HCT116 (cell line): ENCODE data around the gene PTPN4. TPM values are rescaled to one million over a fixed set of nuclear protein-coding genes. Genes with fewer than 3 reads are reported as not detected.

Experiments
- ATAC-seq: fragments of 200-7000 bp; cut with Tn5 transposase; 2 replicates; pipeline ENCODE4 v1.9.1; 2020; ENCODE audit warnings: mild to moderate bottlenecking, moderate library complexity
- BruUV-seq: library from RNA; stranded (reverse); fragments of 400-500 nt; replicated peaks from 2 replicates; lab custom pipeline; 2021; lab: Mats Ljungman, UMichigan
- CTCF ChIA-PET: fragments of 300-600 bp; sonication (Branson Sonifier 250); formaldehyde crosslinking; loops from one replicate; lab custom pipeline; 2021; ENCODE audit warnings: antibody characterized with exemption; lab: Charles Lee
- POLR2A ChIA-PET: fragments of 300-600, 350-600 bp; sonication (Branson Sonifier 250); formaldehyde crosslinking; loops from one replicate; lab custom pipeline; 2021; ENCODE audit warnings: antibody characterized with exemption; lab: Charles Lee
- RAD21 ChIA-PET, 2 experiments: fragments of 300-600 bp; sonication (Branson Sonifier 250); formaldehyde crosslinking; loops; one replicate each; lab custom pipeline; 2023; ENCODE audit warnings: low total read pairs in 2 of 2; ENCODE audit not compliant: uncharacterized antibody in 2 of 2, unreplicated experiment in 2 of 2, low non-redundant PET in 1 of 2; lab: Charles Lee
- DNase-seq: peaks from one replicate; pipeline ENCODE4 v3.0.0-alpha.2; 2010; ENCODE audit warnings: low read depth, low spot score
- H2AFZ ChIP-seq: fragments of 200-600 bp; shearing (Covaris generic), sonication (generic); 2 replicates; pipeline ENCODE4 v1.6.1; 2017; ENCODE audit warnings: low read depth, mixed run types, mixed read lengths, antibody characterized with exemption, low read length; ENCODE audit not compliant: poor library complexity, severe bottlenecking
- H3K27ac ChIP-seq: 2 replicates; pipeline ENCODE4 v1.5.1; 2012; ENCODE audit warnings: low read depth, low read length
- H3K27me3 ChIP-seq: fragments of 200-600 bp; sonication (generic); 2 replicates; pipeline ENCODE4 v1.6.1; 2016; ENCODE audit warnings: mixed run types, low read length, mixed read lengths; ENCODE audit not compliant: insufficient read depth
- H3K36me3 ChIP-seq, 2 experiments: fragments of 200-500 bp in 1 of 2; fragments of 200-600 bp in 1 of 2; sonication (Bioruptor generic) in 1 of 2; sonication (generic) in 1 of 2; 2 replicates each; pipeline versions ENCODE4 v1.5.1 to v1.6.1; 2014 to 2016; ENCODE audit warnings: low read length in 2 of 2, inconsistent platforms in 1 of 2, mixed read lengths in 1 of 2, mixed run types in 1 of 2; ENCODE audit not compliant: insufficient read depth in 2 of 2, control insufficient read depth in 1 of 2
- H3K4me1 ChIP-seq, 2 experiments: fragments of 200-600 bp in 1 of 2; sonication (generic) in 1 of 2; 2 replicates each; pipeline versions ENCODE4 v1.5.1 to v1.6.1; 2012 to 2017; ENCODE audit warnings: low read length in 2 of 2, inconsistent platforms in 1 of 2, mild to moderate bottlenecking in 1 of 2, mixed read lengths in 1 of 2, mixed run types in 1 of 2, moderate library complexity in 1 of 2; ENCODE audit not compliant: insufficient read depth in 2 of 2, control insufficient read depth in 1 of 2
- H3K4me2 ChIP-seq: fragments of 200-600 bp; sonication (generic); 2 replicates; pipeline ENCODE4 v1.6.1; 2017; ENCODE audit warnings: mixed run types, low read length, mixed read lengths
- H3K4me3 ChIP-seq, 2 experiments: fragments of 200-600 bp in 1 of 2; sonication (generic) in 1 of 2; replicated peaks in 1 of 2; 2 replicates each; pipeline ENCODE4 v1.5.1; 2011 to 2016; ENCODE audit warnings: low read length in 2 of 2, control low read depth in 1 of 2, low read depth in 1 of 2, mild to moderate bottlenecking in 1 of 2, mixed read lengths in 1 of 2, mixed run types in 1 of 2
- H3K79me2 ChIP-seq: fragments of 200-600 bp; sonication (generic); 2 replicates; pipeline ENCODE4 v1.6.1; 2017; ENCODE audit warnings: mild to moderate bottlenecking, mixed run types, low read length, moderate library complexity, mixed read lengths; ENCODE audit not compliant: insufficient read depth
- H3K9ac ChIP-seq: fragments of 200-600 bp; sonication (generic); 2 replicates; pipeline ENCODE4 v1.6.1; 2016; ENCODE audit warnings: low read length, mixed read lengths
- H3K9me2 ChIP-seq: fragments of 200-600 bp; sonication (generic), shearing (Covaris generic); 2 replicates; pipeline ENCODE4 v1.6.1; 2017; ENCODE audit warnings: mixed run types, mild to moderate bottlenecking, moderate library complexity; ENCODE audit not compliant: insufficient read depth
- H3K9me3 ChIP-seq, 2 experiments: fragments of 200-500 bp in 1 of 2; fragments of 200-600 bp in 1 of 2; sonication (Bioruptor generic) in 1 of 2; sonication (generic) in 1 of 2; 2 replicates each; pipeline ENCODE4 v1.6.1; 2014 to 2017; ENCODE audit warnings: low read length in 2 of 2, mixed read lengths in 2 of 2, inconsistent platforms in 1 of 2, low read depth in 1 of 2, mild to moderate bottlenecking in 1 of 2, mixed run types in 1 of 2, moderate library complexity in 1 of 2; ENCODE audit not compliant: control insufficient read depth in 1 of 2, insufficient read depth in 1 of 2
- H4K20me1 ChIP-seq: fragments of 200-600 bp; sonication (generic), shearing (Covaris generic); 2 replicates; pipeline ENCODE4 v1.6.1; 2017; ENCODE audit warnings: mixed run types, mild to moderate bottlenecking, moderate library complexity; ENCODE audit not compliant: insufficient read depth
- EGR1 ChIP-seq: IDR thresholded peaks from 2 replicates; pipeline ENCODE4 v1.6.1; 2012; ENCODE audit warnings: low read depth
- ELF1 ChIP-seq: IDR thresholded peaks from 2 replicates; pipeline ENCODE4 v1.6.1; 2012; ENCODE audit warnings: low read depth, borderline replicate concordance
- EZH2 ChIP-seq: fragments of 200-600 bp; sonication (generic); IDR thresholded peaks from 2 replicates; pipeline ENCODE4 v1.6.1; 2017; ENCODE audit warnings: antibody characterized with exemption, mixed run types
- EZH2phosphoT487 ChIP-seq: fragments of 200-600 bp; IDR thresholded peaks from 2 replicates; pipeline ENCODE4 v1.6.1; 2018; ENCODE audit warnings: antibody characterized with exemption, borderline replicate concordance
- POLR2AphosphoS5 ChIP-seq: IDR thresholded peaks from 2 replicates; pipeline ENCODE4 v1.6.1; 2011; ENCODE audit warnings: mild to moderate bottlenecking, low read depth, low read length, moderate library complexity
- SIN3A ChIP-seq: IDR thresholded peaks from 2 replicates; pipeline ENCODE4 v1.6.1; 2012; ENCODE audit warnings: low read depth
- SP1 ChIP-seq: IDR thresholded peaks from 2 replicates; pipeline ENCODE4 v1.6.1; 2012; ENCODE audit warnings: low read depth
- YY1 ChIP-seq: IDR thresholded peaks from 2 replicates; pipeline ENCODE4 v1.6.1; 2011; ENCODE audit warnings: low read length, low read depth, moderate library complexity, mild to moderate bottlenecking; ENCODE audit not compliant: insufficient replicate concordance; ENCODE audit errors: extremely low read depth
- ZBTB33 ChIP-seq: IDR thresholded peaks from 2 replicates; pipeline ENCODE4 v1.6.1; 2011; ENCODE audit warnings: mild to moderate bottlenecking, low read length, moderate library complexity; ENCODE audit not compliant: insufficient replicate concordance; ENCODE audit errors: extremely low read depth
- intact Hi-C: fragments of 100-400 bp; cut with micrococcal nuclease; formaldehyde crosslinking; loops from 2 replicates; pipeline ENCODE4 v1.10.0; 2022
- total RNA-seq: library from RNA; stranded (reverse); gene quantifications from one replicate; pipeline ENCODE4 v1.2.1, GENCODE V29; 2021; ENCODE audit not compliant: unreplicated experiment
- TF ChIP-seq, protein P1 (sequence below), 3 experiments: fragments of 200-600 bp in 1 of 3; sonication (generic) in 1 of 3; IDR thresholded peaks in 2 of 3; conservative IDR thresholded peaks in 1 of 3; 2 replicates each; pipeline ENCODE4 v1.5.1; 2012 to 2017; ENCODE audit warnings: low read depth in 2 of 3, low read length in 2 of 3, antibody characterized with exemption in 1 of 3, borderline replicate concordance in 1 of 3, control low read depth in 1 of 3, mild to moderate bottlenecking in 1 of 3, mixed read lengths in 1 of 3, mixed run types in 1 of 3, moderate library complexity in 1 of 3; ENCODE audit not compliant: insufficient read depth in 1 of 3

Gene PTPN4
- total RNA-seq, 1 experiment from 2014 or later, result 38.4 TPM

DNA sequence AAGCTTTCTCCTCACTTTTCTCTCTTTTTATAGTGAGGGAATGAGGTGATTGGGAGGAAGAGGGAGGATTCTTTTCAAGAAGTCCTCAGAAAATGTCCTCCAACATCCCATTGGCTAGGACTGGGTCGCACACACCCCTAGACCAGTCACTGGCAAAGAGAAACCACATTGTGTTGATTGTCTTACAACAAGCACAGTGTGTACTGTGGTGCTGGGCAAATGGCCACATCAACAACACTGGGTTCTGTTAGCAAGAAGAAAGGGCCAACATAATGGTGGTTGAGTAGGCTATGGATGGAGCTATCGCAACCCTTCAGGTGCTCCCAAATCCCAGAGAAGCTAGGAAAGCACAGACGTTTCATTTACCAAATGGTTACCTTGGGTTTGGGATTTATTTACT, 18.7 kb upstream of the PTPN4 start:
- Histone ChIP-seq H3K36me3 (no peaks in the 10 kb centered on the region), H3K9me2 (no peaks in the 10 kb centered on the region), H3K4me2 (no peak overlapping the region), H3K27me3 (no peaks in the 10 kb centered on the region; the same call in 1 of the 2 replicates), H3K4me3 (no peak overlapping the region), H2AFZ (no peak overlapping the region), H3K79me2 (no peaks in the 10 kb centered on the region), H3K9ac (no peak overlapping the region), H4K20me1 (no peaks in the 10 kb centered on the region), H3K27ac (no peak overlapping the region), H3K4me1 (peaks cover 8 to 13% of the 10 kb centered on the region in 2 experiments), H3K9me3 (no peaks in the 10 kb centered on the region)
- ChIA-PET RAD21 (no interaction called here), CTCF (no interaction called here), POLR2A (no interaction called here)
- TF ChIP-seq SP1, result no peak
- no peak for TF ChIP-seq EGR1
- TF ChIP-seq SIN3A, result no peak
- no peak for TF ChIP-seq POLR2AphosphoS5
- no peak for TF ChIP-seq YY1
- TF ChIP-seq ELF1, result no peak
- no peak for TF ChIP-seq ZBTB33
- TF ChIP-seq EZH2phosphoT487, result no peak
- no peak for TF ChIP-seq EZH2
- TF ChIP-seq, protein P1, sequence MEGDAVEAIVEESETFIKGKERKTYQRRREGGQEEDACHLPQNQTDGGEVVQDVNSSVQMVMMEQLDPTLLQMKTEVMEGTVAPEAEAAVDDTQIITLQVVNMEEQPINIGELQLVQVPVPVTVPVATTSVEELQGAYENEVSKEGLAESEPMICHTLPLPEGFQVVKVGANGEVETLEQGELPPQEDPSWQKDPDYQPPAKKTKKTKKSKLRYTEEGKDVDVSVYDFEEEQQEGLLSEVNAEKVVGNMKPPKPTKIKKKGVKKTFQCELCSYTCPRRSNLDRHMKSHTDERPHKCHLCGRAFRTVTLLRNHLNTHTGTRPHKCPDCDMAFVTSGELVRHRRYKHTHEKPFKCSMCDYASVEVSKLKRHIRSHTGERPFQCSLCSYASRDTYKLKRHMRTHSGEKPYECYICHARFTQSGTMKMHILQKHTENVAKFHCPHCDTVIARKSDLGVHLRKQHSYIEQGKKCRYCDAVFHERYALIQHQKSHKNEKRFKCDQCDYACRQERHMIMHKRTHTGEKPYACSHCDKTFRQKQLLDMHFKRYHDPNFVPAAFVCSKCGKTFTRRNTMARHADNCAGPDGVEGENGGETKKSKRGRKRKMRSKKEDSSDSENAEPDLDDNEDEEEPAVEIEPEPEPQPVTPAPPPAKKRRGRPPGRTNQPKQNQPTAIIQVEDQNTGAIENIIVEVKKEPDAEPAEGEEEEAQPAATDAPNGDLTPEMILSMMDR (IDR thresholded peaks at IDR 0.05 in 2 of 3, conservative IDR thresholded peaks at IDR 0.05 in 1 of 3; ENCODE audit: borderline replicate concordance in 1 of 3, insufficient read depth in 1 of 3, low read depth in 2 of 3, low read length in 2 of 3), result no peak
- intact Hi-C loops, result no loop called here
- no TSS peak for BruUV-seq
- DNase-seq (no peak), ATAC-seq (no peak)
